ENCODE measurements around the gene CYP1A2.
A peak's percentile ranks its signal among the peaks of the same experiment; 100 is the strongest.

Gene CYP1A2

DNA sequence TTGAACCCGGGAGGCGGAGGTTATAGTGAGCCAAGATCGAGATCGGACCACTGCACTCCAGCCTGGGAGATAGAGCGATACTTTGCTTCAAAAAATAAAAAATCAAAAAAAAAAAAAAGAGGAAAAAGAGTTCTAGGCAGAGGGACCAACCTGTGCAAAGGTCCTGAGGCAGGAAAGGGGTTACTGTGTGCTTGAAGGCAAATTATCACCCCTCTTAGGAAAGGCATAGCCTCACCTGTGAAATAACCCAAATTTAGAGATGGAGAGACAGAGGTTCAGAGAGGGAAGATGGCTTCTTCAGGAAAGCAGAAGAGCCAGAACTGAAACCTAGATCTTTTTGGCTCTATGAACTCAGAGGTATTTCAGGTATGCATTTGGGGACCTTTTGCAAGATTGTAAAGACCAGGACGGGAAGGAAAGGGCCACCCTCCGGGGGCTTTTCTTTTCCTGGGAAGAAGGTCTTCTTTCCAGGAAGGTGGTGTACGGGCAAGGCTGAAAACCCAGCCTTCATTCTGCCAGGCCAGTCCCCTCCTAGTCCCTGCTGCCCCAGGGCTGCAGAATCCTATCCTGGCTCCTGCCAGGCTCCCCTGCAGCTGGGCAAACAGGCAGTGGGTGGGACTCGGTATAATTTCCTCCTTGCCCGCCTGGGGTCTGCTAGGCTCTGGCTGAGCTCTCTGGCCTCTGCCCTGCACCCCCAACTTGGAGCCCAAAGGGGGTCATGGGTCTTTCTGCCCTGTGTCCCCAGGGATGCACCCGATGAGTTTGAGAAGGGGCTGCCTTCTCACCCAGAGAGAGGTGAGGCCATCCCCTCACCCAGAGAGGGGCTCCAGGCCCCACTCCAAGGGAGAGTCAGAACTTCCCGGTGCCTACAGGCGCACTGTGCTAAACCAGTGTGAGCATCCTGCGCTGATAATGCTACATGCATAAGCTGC, 18.8 kb downstream of the CYP1A2 start:
- Histone ChIP-seq H2AFZ (ENCODE audit: low read length, unreplicated experiment) (no peak overlapping the region), H3K79me2 (ENCODE audit: control insufficient read depth, insufficient read depth, low read length, unreplicated experiment) (no peaks in the 10 kb centered on the region), H3K36me3 (ENCODE audit: insufficient read depth, low read length) (no peaks in the 10 kb centered on the region), H3K27me3 (ENCODE audit: insufficient read depth, low read length) (peaks cover 5% of the 10 kb centered on the region; the same call in 1 of the 2 replicates), H3K4me3 (ENCODE audit: low read depth, low read length) (no peak overlapping the region), H3K27ac (ENCODE audit: low read depth, low read length) (no peak overlapping the region), H3K4me1 (ENCODE audit: control insufficient read depth, insufficient read depth, low read length, unreplicated experiment) (no peaks in the 10 kb centered on the region)

DNA sequence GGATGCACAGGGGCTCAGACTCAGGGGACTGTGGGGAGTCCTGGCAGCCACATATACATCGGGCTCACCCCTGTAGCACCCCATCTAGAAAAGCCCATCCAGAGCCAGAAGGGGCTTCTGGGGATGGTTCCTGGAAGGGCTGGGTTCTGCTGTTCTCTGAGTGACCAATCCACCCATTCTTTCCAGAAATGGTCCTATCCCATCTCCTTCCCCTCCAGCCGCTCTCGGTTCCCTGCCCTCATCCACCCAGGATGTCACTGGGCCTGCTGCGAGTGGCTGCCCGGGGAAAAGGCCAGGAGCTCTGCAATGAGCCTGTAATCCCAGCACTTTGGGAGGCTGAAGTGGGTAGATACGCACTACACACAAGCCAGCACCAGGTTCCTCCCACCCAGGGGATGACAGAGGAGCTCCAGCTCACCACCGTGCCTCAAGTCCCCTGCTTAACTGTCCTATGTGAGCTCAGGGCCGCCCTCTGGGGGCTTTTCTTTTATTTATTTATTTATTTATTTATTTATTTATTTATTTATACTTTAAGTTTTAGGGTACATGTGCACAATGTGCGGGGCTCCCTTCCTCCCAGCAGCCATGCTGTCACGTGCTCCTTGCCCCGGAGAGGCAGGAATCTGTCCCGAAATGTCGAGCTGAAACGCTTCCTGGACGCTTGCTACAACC, 19.6 kb downstream of the CYP1A2 start:
- Histone ChIP-seq H3K4me3 (ENCODE audit: low read depth, low read length) (peak overlapping the region; percentile 65), H2AFZ (ENCODE audit: low read length, unreplicated experiment) (no peak overlapping the region), H3K27ac (ENCODE audit: low read depth, low read length) (no peak overlapping the region), H3K4me1 (ENCODE audit: control insufficient read depth, insufficient read depth, low read length, unreplicated experiment) (no peaks in the 10 kb centered on the region), H3K36me3 (ENCODE audit: insufficient read depth, low read length) (no peaks in the 10 kb centered on the region), H3K27me3 (ENCODE audit: insufficient read depth, low read length) (peaks cover 5% of the 10 kb centered on the region; the same call in 1 of the 2 replicates), H3K79me2 (ENCODE audit: control insufficient read depth, insufficient read depth, low read length, unreplicated experiment) (no peaks in the 10 kb centered on the region)

GRCh38 chr15:74768771-74769342, 20.2 kb downstream of the CYP1A2 start:
- no peak overlapping the region for H2AFZ ChIP-seq (ENCODE audit: low read length, unreplicated experiment)
- H3K4me3 ChIP-seq (ENCODE audit: low read depth, low read length): peak overlapping the region; percentile 65
- peaks cover 5% of the 10 kb centered on the region; the same call in 1 of the 2 replicates for H3K27me3 ChIP-seq (ENCODE audit: insufficient read depth, low read length)
- no peaks in the 10 kb centered on the region for H3K36me3 ChIP-seq (ENCODE audit: insufficient read depth, low read length)
- no peak overlapping the region for H3K27ac ChIP-seq (ENCODE audit: low read depth, low read length)
- H3K4me1 ChIP-seq (ENCODE audit: control insufficient read depth, insufficient read depth, low read length, unreplicated experiment): no peaks in the 10 kb centered on the region
- no peaks in the 10 kb centered on the region for H3K79me2 ChIP-seq (ENCODE audit: control insufficient read depth, insufficient read depth, low read length, unreplicated experiment)

- Histone ChIP-seq H3K4me3 (ENCODE audit: low read depth, low read length) (no peak overlapping the region), H3K27me3 (ENCODE audit: insufficient read depth, low read length) (peaks cover 5% of the 10 kb centered on the region; the same call in 1 of the 2 replicates), H2AFZ (ENCODE audit: low read length, unreplicated experiment) (no peak overlapping the region), H3K36me3 (ENCODE audit: insufficient read depth, low read length) (no peaks in the 10 kb centered on the region), H3K4me1 (ENCODE audit: control insufficient read depth, insufficient read depth, low read length, unreplicated experiment) (no peaks in the 10 kb centered on the region), H3K79me2 (ENCODE audit: control insufficient read depth, insufficient read depth, low read length, unreplicated experiment) (no peaks in the 10 kb centered on the region), H3K27ac (ENCODE audit: low read depth, low read length) (no peak overlapping the region)
Measured at GRCh38 chr15:74769463-74770025, 20.9 kb downstream of the CYP1A2 start.

DNA sequence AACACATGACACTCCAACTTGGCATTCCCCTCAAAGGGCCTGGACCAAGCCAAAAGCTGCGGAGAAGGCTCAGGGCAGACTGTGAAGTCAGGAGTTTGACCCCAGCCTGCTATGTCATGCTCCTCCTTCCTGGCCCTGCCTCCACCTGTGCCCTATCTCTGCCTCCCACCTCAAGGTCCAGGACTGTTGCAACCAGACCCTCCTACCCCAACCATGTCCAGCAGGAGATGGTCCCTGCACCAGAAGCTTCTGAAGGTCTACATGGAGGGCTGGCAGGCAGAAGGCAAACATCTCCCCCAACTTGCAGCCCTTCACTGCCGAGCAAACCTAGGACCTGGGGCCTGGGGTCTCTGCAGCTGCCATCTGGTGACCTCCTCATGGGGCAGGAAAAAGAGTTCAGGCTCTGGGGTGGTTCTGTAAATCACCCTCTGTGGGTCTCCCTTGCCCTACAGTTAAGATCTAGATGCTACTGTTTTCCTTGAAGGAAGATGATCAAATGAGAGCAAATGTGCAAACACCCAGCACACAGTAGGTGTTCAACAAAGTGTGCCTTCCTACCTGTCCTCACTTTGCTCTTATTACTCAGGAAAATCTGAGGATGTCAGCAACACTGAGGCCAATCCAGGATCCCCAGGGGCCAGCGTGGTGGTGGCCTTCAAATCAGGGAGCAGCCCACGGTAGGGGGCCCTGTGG, 21.7 kb downstream of the CYP1A2 start:
- H3K4me3 ChIP-seq (ENCODE audit: low read depth, low read length): no peak overlapping the region
- H3K27ac ChIP-seq (ENCODE audit: low read depth, low read length): no peak overlapping the region
- H2AFZ ChIP-seq (ENCODE audit: low read length, unreplicated experiment): no peak overlapping the region
- H3K4me1 ChIP-seq (ENCODE audit: control insufficient read depth, insufficient read depth, low read length, unreplicated experiment): no peaks in the 10 kb centered on the region
- H3K36me3 ChIP-seq (ENCODE audit: insufficient read depth, low read length): no peaks in the 10 kb centered on the region
- peaks cover 5% of the 10 kb centered on the region; the same call in 1 of the 2 replicates for H3K27me3 ChIP-seq (ENCODE audit: insufficient read depth, low read length)
- no peaks in the 10 kb centered on the region for H3K79me2 ChIP-seq (ENCODE audit: control insufficient read depth, insufficient read depth, low read length, unreplicated experiment)

GRCh38 chr15:74773329-74773728, 24.7 kb downstream of the CYP1A2 start:
- H2AFZ ChIP-seq (ENCODE audit: low read length, unreplicated experiment): no peak overlapping the region
- no peaks in the 10 kb centered on the region for H3K79me2 ChIP-seq (ENCODE audit: control insufficient read depth, insufficient read depth, low read length, unreplicated experiment)
- H3K4me3 ChIP-seq (ENCODE audit: low read depth, low read length): no peak overlapping the region
- H3K27ac ChIP-seq (ENCODE audit: low read depth, low read length): no peak overlapping the region
- H3K36me3 ChIP-seq (ENCODE audit: insufficient read depth, low read length): no peaks in the 10 kb centered on the region
- peaks cover 5% of the 10 kb centered on the region; the same call in 1 of the 2 replicates for H3K27me3 ChIP-seq (ENCODE audit: insufficient read depth, low read length)
- H3K4me1 ChIP-seq (ENCODE audit: control insufficient read depth, insufficient read depth, low read length, unreplicated experiment): peaks cover 6% of the 10 kb centered on the region

DNA sequence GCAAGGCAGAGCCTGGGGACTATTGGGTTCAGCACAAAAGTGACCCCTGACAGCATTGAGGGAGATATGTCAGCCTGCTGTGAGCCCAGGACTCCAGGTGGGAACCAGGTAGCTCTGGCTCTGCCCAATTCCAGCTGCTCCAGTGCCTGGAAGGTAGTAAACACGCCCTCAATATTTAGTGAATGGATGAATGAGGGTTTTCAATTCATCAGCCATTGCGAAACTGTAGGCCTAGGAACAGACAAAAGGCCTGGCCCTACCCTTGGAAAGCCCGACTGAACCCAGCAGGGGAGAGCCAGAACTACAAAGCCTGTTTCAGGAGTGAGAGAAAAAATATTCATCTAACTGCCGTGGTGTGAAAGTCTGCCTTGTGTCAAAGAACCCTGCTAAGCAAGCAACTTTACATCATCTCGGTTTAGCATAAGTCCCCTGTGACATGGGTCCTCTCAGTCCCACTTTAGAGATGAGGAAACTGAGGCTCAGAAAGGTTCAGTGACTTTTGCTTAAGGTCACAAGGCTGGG, 25.1 kb downstream of the CYP1A2 start:
- H3K4me1 ChIP-seq (ENCODE audit: control insufficient read depth, insufficient read depth, low read length, unreplicated experiment): peaks cover 6% of the 10 kb centered on the region
- H3K36me3 ChIP-seq (ENCODE audit: insufficient read depth, low read length): no peaks in the 10 kb centered on the region
- H3K79me2 ChIP-seq (ENCODE audit: control insufficient read depth, insufficient read depth, low read length, unreplicated experiment): no peaks in the 10 kb centered on the region
- H3K4me3 ChIP-seq (ENCODE audit: low read depth, low read length): no peak overlapping the region
- no peak overlapping the region for H3K27ac ChIP-seq (ENCODE audit: low read depth, low read length)
- H3K27me3 ChIP-seq (ENCODE audit: insufficient read depth, low read length): peaks cover 5% of the 10 kb centered on the region; the same call in 1 of the 2 replicates
- no peak overlapping the region for H2AFZ ChIP-seq (ENCODE audit: low read length, unreplicated experiment)

GRCh38 chr15:74775132-74775562, 26.5 kb downstream of the CYP1A2 start:
- H3K79me2 ChIP-seq (ENCODE audit: control insufficient read depth, insufficient read depth, low read length, unreplicated experiment): no peaks in the 10 kb centered on the region
- H3K4me3 ChIP-seq (ENCODE audit: low read depth, low read length): no peak overlapping the region
- no peak overlapping the region for H3K27ac ChIP-seq (ENCODE audit: low read depth, low read length)
- H3K36me3 ChIP-seq (ENCODE audit: insufficient read depth, low read length): no peaks in the 10 kb centered on the region
- no peak overlapping the region for H2AFZ ChIP-seq (ENCODE audit: low read length, unreplicated experiment)
- no peaks in the 10 kb centered on the region; the same call in 1 of the 2 replicates for H3K27me3 ChIP-seq (ENCODE audit: insufficient read depth, low read length)
- peaks cover 6% of the 10 kb centered on the region for H3K4me1 ChIP-seq (ENCODE audit: control insufficient read depth, insufficient read depth, low read length, unreplicated experiment)

GRCh38 chr15:74775894-74776293, 27.2 kb downstream of the CYP1A2 start:
- H3K4me1 ChIP-seq (ENCODE audit: control insufficient read depth, insufficient read depth, low read length, unreplicated experiment): peaks cover 6% of the 10 kb centered on the region
- H3K79me2 ChIP-seq (ENCODE audit: control insufficient read depth, insufficient read depth, low read length, unreplicated experiment): no peaks in the 10 kb centered on the region
- H3K27me3 ChIP-seq (ENCODE audit: insufficient read depth, low read length): no peaks in the 10 kb centered on the region
- H3K36me3 ChIP-seq (ENCODE audit: insufficient read depth, low read length): no peaks in the 10 kb centered on the region
- no peak overlapping the region for H3K4me3 ChIP-seq (ENCODE audit: low read depth, low read length)
- H2AFZ ChIP-seq (ENCODE audit: low read length, unreplicated experiment): no peak overlapping the region
- no peak overlapping the region for H3K27ac ChIP-seq (ENCODE audit: low read depth, low read length)

Data from ACC112 (cell line).